Testis (tissue), 2 donors: ENCODE measurements around the gene SLC36A2.

ENCODE experiments used
- CTCF ChIP-seq, 3 experiments: fragments of 450-650 bp in 2 of 3; fragments of 200-600 bp in 1 of 3; sonication (generic) in 1 of 3; IDR thresholded peaks; one replicate each; pipeline ENCODE4 v1.5.1; 2016 to 2019; ENCODE audit warnings: antibody characterized with exemption in 3 of 3, mild to moderate bottlenecking in 2 of 3, moderate library complexity in 1 of 3
- POLR2A ChIP-seq: fragments of 450-650 bp; IDR thresholded peaks from one replicate; pipeline ENCODE4 v1.6.1; 2017; ENCODE audit warnings: antibody characterized with exemption, mild to moderate bottlenecking, moderate library complexity

GRCh38 chr5:151363673-151364072 lies 16.3 kb upstream of the SLC36A2 start:
- TF ChIP-seq POLR2A, result no peak
- no peak for TF ChIP-seq CTCF (IDR thresholded peaks at IDR 0.05)
